ENCODE measurements around the gene TBC1D10A. TPM values are rescaled to one million over a fixed set of nuclear protein-coding genes. Genes with fewer than 3 reads are reported as not detected.

TBC1D10A gene
- total RNA-seq, 1 experiment from 2014 or later = 8.4 TPM

- WGBS (ENCODE audit: extremely low coverage, insufficient read length, low lambda C conversion rate) = no CpG with 5 or more reads among the region's 17 CpGs
- Mint-ChIP-seq H3K36me3 (ENCODE audit: insufficient read depth in 1 of 3, low read depth in 3 of 3) (no peaks in the 10 kb centered on the region), H3K4me3 (no peak overlapping the region), H3K9me3 (no peaks in the 10 kb centered on the region), H3K27me3 (ENCODE audit: low read depth) (peaks cover 15% of the 10 kb centered on the region), H3K27ac (no peak overlapping the region), H3K4me1 (peaks cover 4 to 12% of the 10 kb centered on the region in 2 experiments)
- H3K18ac ChIP-seq (ENCODE audit: insufficient read length, low read depth, low read length) = no peak overlapping the region
- H3K4me2 ChIP-seq (ENCODE audit: insufficient read depth, insufficient read length, low read length) = no peak overlapping the region
- H2AK5ac ChIP-seq (ENCODE audit: insufficient read length, low read length) = no peak overlapping the region
- no peak overlapping the region for H4K5ac ChIP-seq (ENCODE audit: insufficient read length, low read depth, low read length)
- H3T11ph ChIP-seq (ENCODE audit: low read length) = no peak overlapping the region
- H2BK20ac ChIP-seq (ENCODE audit: low read depth, low read length, poor library complexity, severe bottlenecking) = no peak overlapping the region
- no peak overlapping the region for H2AFZ ChIP-seq (ENCODE audit: low read length)
- H3K27ac ChIP-seq (ENCODE audit: insufficient read length, low read depth, low read length) = no peak overlapping the region
- TF ChIP-seq CTCF (conservative IDR thresholded peaks at IDR 0.05) = no peak
- H3K4ac ChIP-seq (ENCODE audit: low read depth, low read length) = no peak overlapping the region
- no peaks in the 10 kb centered on the region for H3K4me1 ChIP-seq (ENCODE audit: insufficient read depth, low read length)
- H3K23ac ChIP-seq (ENCODE audit: insufficient read length, low read depth, low read length) = no peak overlapping the region
- H3K9ac ChIP-seq (ENCODE audit: extremely low read depth, insufficient read length, low read length) = no peak overlapping the region
- no peak for DNase-seq
- no peaks in the 10 kb centered on the region for H3K79me2 ChIP-seq (ENCODE audit: insufficient read depth, low read length)
- no peak overlapping the region for H2BK5ac ChIP-seq (ENCODE audit: insufficient read length, low read length)
- no peaks in the 10 kb centered on the region for H3K23me2 ChIP-seq (ENCODE audit: insufficient read length, low read depth, low read length, poor library complexity, severe bottlenecking)
- no peaks in the 10 kb centered on the region for H4K20me1 ChIP-seq (ENCODE audit: control insufficient read depth, insufficient read depth, insufficient read length)
- H3K14ac ChIP-seq (ENCODE audit: insufficient read depth, low read length) = no peak overlapping the region; the same call in 1 of the 2 replicates
- no peaks in the 10 kb centered on the region for H3K9me3 ChIP-seq (ENCODE audit: control insufficient read depth, low read depth, low read length)
- no peak overlapping the region for H4K8ac ChIP-seq (replicated peaks; ENCODE audit: insufficient read length, low read depth, low read length)
- no peak overlapping the region for H2BK12ac ChIP-seq (ENCODE audit: insufficient read length, low read depth, low read length)
- H2BK120ac ChIP-seq (ENCODE audit: low read depth, low read length, poor library complexity, severe bottlenecking) = no peak overlapping the region
- H4K91ac ChIP-seq (ENCODE audit: insufficient read length, low read depth, low read length) = no peak overlapping the region
- H3K56ac ChIP-seq (ENCODE audit: insufficient read length, low read depth, low read length) = no peak overlapping the region
- no peaks in the 10 kb centered on the region for H3K79me1 ChIP-seq (ENCODE audit: insufficient read depth, low read depth, low read length, poor library complexity, severe bottlenecking)
- no peak overlapping the region for H2BK15ac ChIP-seq (ENCODE audit: low read depth, low read length)
- H3K27me3 ChIP-seq (ENCODE audit: insufficient read depth, low read length) = no peaks in the 10 kb centered on the region; the same call in 1 of the 2 replicates
Observed at GRCh38 chr22:30263883-30264282, 62.9 kb downstream of the TBC1D10A start.

Measured in H9 (cell line).